ENCODE data around the gene ERN1.

GRCh38 chr17:64042700-64043485 is 87.1 kb downstream of the ERN1 start:
- TF ChIP-seq CTCF (IDR thresholded peaks at IDR 0.05), result no peak
- TF ChIP-seq POLR2AphosphoS5 (IDR thresholded peaks at IDR 0.05), result no peak
- no peak for TF ChIP-seq POLR2A (IDR thresholded peaks at IDR 0.05)

Data from gastroesophageal sphincter (tissue), 3 donors.